ENCODE results near the gene CNGB1.
A peak's percentile ranks its signal among the peaks of the same experiment; 100 is the strongest.

The CNGB1 gene

GRCh38 chr16:57868913-57869520 is 101.9 kb downstream of the CNGB1 start:
- no peak for TF ChIP-seq FOXM1 (IDR thresholded peaks at IDR 0.05; ENCODE audit: borderline replicate concordance, low read depth)
- no peak for TF ChIP-seq CREB1 (IDR thresholded peaks at IDR 0.05; ENCODE audit: low read depth)
- TF ChIP-seq RAD21 (IDR thresholded peaks at IDR 0.05; ENCODE audit: low read depth) = no peak
- TF ChIP-seq TAF1 (IDR thresholded peaks at IDR 0.05; ENCODE audit: low read depth) = no peak
- no peak for TF ChIP-seq EGR1 (IDR thresholded peaks at IDR 0.05)

GRCh38 chr16:57867000-57867561 is 103.8 kb downstream of the CNGB1 start:
- TF ChIP-seq TAF1 (IDR thresholded peaks at IDR 0.05; ENCODE audit: low read depth) = no peak
- TF ChIP-seq ZBTB7A (IDR thresholded peaks at IDR 0.05; ENCODE audit: low read depth) = no peak
- TF ChIP-seq TCF12 (IDR thresholded peaks at IDR 0.05; ENCODE audit: low read depth) = no peak
- TF ChIP-seq EP300 (IDR thresholded peaks at IDR 0.05; ENCODE audit: borderline replicate concordance) = no peak
- TF ChIP-seq NFIC (IDR thresholded peaks at IDR 0.05) = no peak
- no peak for TF ChIP-seq YY1 (IDR thresholded peaks at IDR 0.05; ENCODE audit: low read depth)
- TF ChIP-seq TEAD4 (IDR thresholded peaks at IDR 0.05) = no peak
- TF ChIP-seq REST (IDR thresholded peaks at IDR 0.05; ENCODE audit: low read depth) = no peak
- TF ChIP-seq RAD21 (IDR thresholded peaks at IDR 0.05; ENCODE audit: low read depth) = no peak
- TF ChIP-seq CEBPB (IDR thresholded peaks at IDR 0.05) = no peak

GRCh38 chr16:57866529-57866918 is 104.4 kb downstream of the CNGB1 start:
- no peak for TF ChIP-seq CEBPB (IDR thresholded peaks at IDR 0.05)
- no peak for TF ChIP-seq RAD21 (IDR thresholded peaks at IDR 0.05; ENCODE audit: low read depth)
- no peak for TF ChIP-seq TAF1 (IDR thresholded peaks at IDR 0.05; ENCODE audit: low read depth)
- no peak for TF ChIP-seq CREB1 (IDR thresholded peaks at IDR 0.05; ENCODE audit: low read depth)

DNA sequence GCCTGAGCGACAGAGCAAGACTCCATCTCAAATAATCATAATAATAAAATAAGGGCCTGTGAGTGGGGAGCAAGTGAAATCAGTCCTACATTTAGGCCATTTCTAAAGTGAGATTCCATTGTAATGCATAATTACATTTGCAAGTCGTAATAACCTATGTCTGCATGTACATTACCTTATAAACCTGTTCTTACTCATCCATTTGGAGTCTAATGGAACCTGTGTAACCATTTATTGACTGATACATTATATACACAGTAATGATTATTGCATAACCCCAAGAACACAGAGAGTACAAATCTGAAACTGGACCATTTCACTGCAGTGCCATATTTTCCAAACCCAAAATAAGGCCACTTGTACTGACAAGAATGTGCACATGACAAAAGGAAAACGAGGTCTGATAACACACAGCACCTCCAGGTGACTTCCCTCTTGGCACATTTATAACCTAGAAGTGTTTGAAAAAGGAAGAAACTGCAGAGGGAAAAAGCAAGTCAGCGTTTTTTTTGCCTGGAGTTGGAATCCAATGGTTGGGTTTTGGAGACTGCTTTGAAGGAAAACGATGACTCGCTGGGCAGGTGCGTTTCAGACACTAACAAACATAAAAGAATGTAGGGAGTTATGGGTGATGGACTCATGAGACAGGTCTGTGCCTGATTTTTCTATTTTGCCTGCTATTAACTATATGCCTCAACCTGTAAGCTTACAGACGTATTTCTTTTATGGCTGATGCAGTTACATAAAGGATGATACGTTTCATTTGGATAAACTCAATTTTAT is 105.0 kb downstream of the CNGB1 start:
- no peak for TF ChIP-seq ZBTB7A (IDR thresholded peaks at IDR 0.05; ENCODE audit: low read depth)

GRCh38 chr16:57863434-57864160 is 107.3 kb downstream of the CNGB1 start:
- TF ChIP-seq REST (IDR thresholded peaks at IDR 0.05; ENCODE audit: low read depth) (no peak), CREB1 (IDR thresholded peaks at IDR 0.05; ENCODE audit: low read depth) (no peak), FOXM1 (IDR thresholded peaks at IDR 0.05; ENCODE audit: borderline replicate concordance, low read depth) (no peak), ZBTB7A (IDR thresholded peaks at IDR 0.05; ENCODE audit: low read depth) (no peak), EP300 (IDR thresholded peaks at IDR 0.05; ENCODE audit: borderline replicate concordance) (no peak), TAF1 (IDR thresholded peaks at IDR 0.05; ENCODE audit: low read depth) (no peak), NFIC (IDR thresholded peaks at IDR 0.05) (peak; percentile 56), TEAD4 (IDR thresholded peaks at IDR 0.05) (peak; percentile 62), EGR1 (IDR thresholded peaks at IDR 0.05) (no peak), CEBPB (IDR thresholded peaks at IDR 0.05) (no peak), YY1 (IDR thresholded peaks at IDR 0.05; ENCODE audit: low read depth) (no peak), MAX (IDR thresholded peaks at IDR 0.05) (no peak), TCF12 (IDR thresholded peaks at IDR 0.05; ENCODE audit: low read depth) (no peak), RAD21 (IDR thresholded peaks at IDR 0.05; ENCODE audit: low read depth) (peak; percentile 95)
- TF ChIP-seq, protein P1, sequence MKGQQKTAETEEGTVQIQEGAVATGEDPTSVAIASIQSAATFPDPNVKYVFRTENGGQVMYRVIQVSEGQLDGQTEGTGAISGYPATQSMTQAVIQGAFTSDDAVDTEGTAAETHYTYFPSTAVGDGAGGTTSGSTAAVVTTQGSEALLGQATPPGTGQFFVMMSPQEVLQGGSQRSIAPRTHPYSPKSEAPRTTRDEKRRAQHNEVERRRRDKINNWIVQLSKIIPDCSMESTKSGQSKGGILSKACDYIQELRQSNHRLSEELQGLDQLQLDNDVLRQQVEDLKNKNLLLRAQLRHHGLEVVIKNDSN (IDR thresholded peaks at IDR 0.05) = no peak

DNA sequence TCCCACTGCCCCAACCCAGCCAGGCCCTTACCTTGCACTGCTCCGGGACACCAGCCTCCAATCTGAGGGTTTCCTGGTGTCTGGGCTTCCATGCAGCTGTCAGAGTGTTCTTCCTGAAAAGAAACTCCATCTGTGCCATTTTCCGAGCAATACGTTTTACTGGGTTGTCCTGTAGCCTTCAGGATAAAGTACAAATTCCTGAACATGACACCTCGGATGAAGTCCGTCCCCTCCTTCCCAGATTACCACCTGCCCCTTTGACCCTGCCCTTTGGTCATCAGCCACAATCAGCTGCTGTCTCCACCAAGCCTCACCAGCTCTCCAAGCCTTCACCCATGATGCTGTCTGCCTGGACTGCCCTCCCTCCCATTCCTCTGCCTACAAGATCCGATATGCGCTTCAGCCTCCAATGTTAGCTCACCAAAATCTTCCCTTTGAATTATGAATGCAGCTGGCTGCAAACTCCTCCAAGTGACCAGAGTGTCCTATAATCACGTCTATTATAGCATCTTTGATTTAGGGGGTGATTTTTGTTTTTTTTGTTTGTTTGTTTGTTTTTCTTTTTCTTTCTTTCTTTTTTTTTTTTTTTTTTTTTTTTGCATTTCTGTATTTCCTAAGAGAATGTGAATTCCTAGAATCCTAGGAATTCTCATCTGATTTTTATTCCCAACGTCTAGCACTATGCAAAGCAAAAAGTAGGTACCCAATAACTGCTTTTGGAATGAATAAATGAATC is 108.1 kb downstream of the CNGB1 start:
- TF ChIP-seq ZBTB7A (IDR thresholded peaks at IDR 0.05; ENCODE audit: low read depth) = no peak
- TF ChIP-seq NFIC (IDR thresholded peaks at IDR 0.05) = no peak
- TF ChIP-seq RAD21 (IDR thresholded peaks at IDR 0.05; ENCODE audit: low read depth) = no peak
- no peak for TF ChIP-seq TEAD4 (IDR thresholded peaks at IDR 0.05)
- no peak for TF ChIP-seq TCF12 (IDR thresholded peaks at IDR 0.05; ENCODE audit: low read depth)
- no peak for TF ChIP-seq TAF1 (IDR thresholded peaks at IDR 0.05; ENCODE audit: low read depth)
- TF ChIP-seq, protein P1 (IDR thresholded peaks at IDR 0.05) = no peak
- TF ChIP-seq EP300 (IDR thresholded peaks at IDR 0.05; ENCODE audit: borderline replicate concordance) = no peak
- no peak for TF ChIP-seq YY1 (IDR thresholded peaks at IDR 0.05; ENCODE audit: low read depth)
- TF ChIP-seq EGR1 (IDR thresholded peaks at IDR 0.05) = no peak
- no peak for TF ChIP-seq REST (IDR thresholded peaks at IDR 0.05; ENCODE audit: low read depth)
- no peak for TF ChIP-seq CEBPB (IDR thresholded peaks at IDR 0.05)
